ENCODE measurements around the gene KSR1.

The KSR1 gene

DNA sequence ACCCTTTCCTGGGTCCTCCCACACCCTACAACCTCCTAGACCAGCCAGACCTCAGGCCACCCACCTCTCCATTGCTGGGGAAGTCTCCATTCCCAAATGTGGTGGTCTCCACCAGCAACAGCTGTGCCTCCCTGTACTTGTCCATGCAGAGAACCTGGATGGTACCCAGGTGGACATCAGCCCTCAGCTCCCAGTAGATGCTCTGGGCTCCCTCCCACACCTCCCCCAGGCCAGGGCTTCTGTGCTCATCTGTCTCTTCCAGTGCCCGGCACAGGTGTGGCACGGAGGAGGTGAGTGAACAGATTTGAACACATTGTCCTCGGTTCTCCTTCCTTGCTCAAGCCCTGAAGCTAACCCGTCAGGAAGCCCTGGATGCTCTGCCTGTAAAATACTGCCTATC is 209.3 kb downstream of the KSR1 start:
- TF ChIP-seq TAF1 (IDR thresholded peaks at IDR 0.05; ENCODE audit: low read depth) (no peak), EGR1 (IDR thresholded peaks at IDR 0.05) (no peak), EP300 (IDR thresholded peaks at IDR 0.05; ENCODE audit: borderline replicate concordance) (no peak), ZBTB7A (IDR thresholded peaks at IDR 0.05; ENCODE audit: low read depth) (no peak), YY1 (IDR thresholded peaks at IDR 0.05; ENCODE audit: low read depth) (no peak), RAD21 (IDR thresholded peaks at IDR 0.05; ENCODE audit: low read depth) (no peak), TCF12 (IDR thresholded peaks at IDR 0.05; ENCODE audit: low read depth) (no peak), TEAD4 (IDR thresholded peaks at IDR 0.05) (no peak), CEBPB (IDR thresholded peaks at IDR 0.05) (no peak), USF1 (IDR thresholded peaks at IDR 0.05) (no peak), REST (IDR thresholded peaks at IDR 0.05; ENCODE audit: low read depth) (no peak), NFIC (IDR thresholded peaks at IDR 0.05) (no peak), FOXM1 (IDR thresholded peaks at IDR 0.05; ENCODE audit: borderline replicate concordance, low read depth) (no peak), CREB1 (IDR thresholded peaks at IDR 0.05; ENCODE audit: low read depth) (no peak)
- TF ChIP-seq, protein P1, sequence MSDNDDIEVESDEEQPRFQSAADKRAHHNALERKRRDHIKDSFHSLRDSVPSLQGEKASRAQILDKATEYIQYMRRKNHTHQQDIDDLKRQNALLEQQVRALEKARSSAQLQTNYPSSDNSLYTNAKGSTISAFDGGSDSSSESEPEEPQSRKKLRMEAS (IDR thresholded peaks at IDR 0.05), result no peak

DNA sequence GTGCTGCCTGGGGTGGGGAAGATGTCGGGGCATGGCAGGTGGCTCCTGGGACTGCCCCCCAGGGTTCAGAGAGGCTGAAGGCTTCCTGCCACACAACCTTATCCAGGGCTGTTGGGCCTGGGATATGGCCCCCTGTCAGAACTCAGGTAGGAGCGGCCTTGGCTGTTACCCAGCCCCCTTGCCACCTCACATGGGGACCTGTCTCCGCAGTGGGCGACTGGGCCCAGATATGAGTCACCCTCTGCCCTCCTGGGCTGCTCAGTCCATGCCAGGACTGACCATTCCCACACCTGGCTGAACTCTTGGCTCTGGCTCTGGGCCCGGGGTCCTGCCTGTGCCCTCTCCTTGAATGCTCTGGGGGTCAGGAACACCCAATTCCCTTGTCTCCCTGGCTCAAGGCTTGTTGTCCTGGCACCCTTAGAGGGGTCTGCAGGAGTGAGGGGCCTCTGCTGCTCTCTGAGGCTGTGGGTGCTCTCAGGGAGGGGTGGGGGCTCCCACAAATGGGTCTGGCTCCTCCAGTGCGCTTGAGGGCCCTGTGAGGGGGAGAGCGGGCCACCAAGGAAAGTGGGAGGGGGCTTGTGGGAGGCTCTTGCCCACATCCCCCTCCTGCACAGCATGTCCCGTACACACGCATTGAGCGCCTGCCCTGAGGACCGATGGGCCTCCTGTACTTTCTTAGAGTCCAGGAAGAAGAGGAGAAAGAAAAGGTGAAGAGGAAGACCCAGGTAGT is 210.7 kb downstream of the KSR1 start:
- TF ChIP-seq YY1 (IDR thresholded peaks at IDR 0.05; ENCODE audit: low read depth), result no peak
- TF ChIP-seq, protein P1 (IDR thresholded peaks at IDR 0.05), result no peak
- no peak for TF ChIP-seq TCF12 (IDR thresholded peaks at IDR 0.05; ENCODE audit: low read depth)
- TF ChIP-seq FOXM1 (IDR thresholded peaks at IDR 0.05; ENCODE audit: borderline replicate concordance, low read depth), result no peak
- TF ChIP-seq TEAD4 (IDR thresholded peaks at IDR 0.05), result no peak
- no peak for TF ChIP-seq TAF1 (IDR thresholded peaks at IDR 0.05; ENCODE audit: low read depth)
- TF ChIP-seq RAD21 (IDR thresholded peaks at IDR 0.05; ENCODE audit: low read depth), result no peak
- TF ChIP-seq EP300 (IDR thresholded peaks at IDR 0.05; ENCODE audit: borderline replicate concordance), result no peak
- TF ChIP-seq EGR1 (IDR thresholded peaks at IDR 0.05), result no peak
- TF ChIP-seq REST (IDR thresholded peaks at IDR 0.05; ENCODE audit: low read depth), result no peak

GRCh38 chr17:27667656-27668487 is 211.6 kb downstream of the KSR1 start:
- TF ChIP-seq NFIC (IDR thresholded peaks at IDR 0.05), result no peak
- TF ChIP-seq RAD21 (IDR thresholded peaks at IDR 0.05; ENCODE audit: low read depth), result no peak
- no peak for TF ChIP-seq YY1 (IDR thresholded peaks at IDR 0.05; ENCODE audit: low read depth)
- no peak for TF ChIP-seq EP300 (IDR thresholded peaks at IDR 0.05; ENCODE audit: borderline replicate concordance)
- no peak for TF ChIP-seq TCF12 (IDR thresholded peaks at IDR 0.05; ENCODE audit: low read depth)
- TF ChIP-seq FOXM1 (IDR thresholded peaks at IDR 0.05; ENCODE audit: borderline replicate concordance, low read depth), result no peak

DNA sequence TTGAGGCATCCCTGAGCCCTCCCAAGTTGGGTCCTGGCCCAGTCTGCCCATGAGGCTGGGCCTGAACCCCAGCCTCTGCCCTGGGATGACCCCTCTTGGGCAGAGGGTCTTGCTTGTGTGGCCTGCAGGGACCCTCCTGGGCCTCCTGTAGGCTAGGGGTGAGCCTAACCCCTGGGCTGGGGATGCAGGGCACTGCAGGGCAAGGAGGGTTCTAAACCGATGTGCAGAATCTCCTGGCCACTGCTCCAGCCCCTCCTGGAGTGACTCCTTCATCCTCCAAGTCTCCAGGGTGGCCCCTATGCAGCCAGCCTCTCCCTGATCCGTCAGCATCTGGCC is 212.2 kb downstream of the KSR1 start:
- TF ChIP-seq NFIC (IDR thresholded peaks at IDR 0.05) (no peak), RAD21 (IDR thresholded peaks at IDR 0.05; ENCODE audit: low read depth) (no peak), TAF1 (IDR thresholded peaks at IDR 0.05; ENCODE audit: low read depth) (no peak), TEAD4 (IDR thresholded peaks at IDR 0.05) (no peak), ZBTB7A (IDR thresholded peaks at IDR 0.05; ENCODE audit: low read depth) (no peak), FOXM1 (IDR thresholded peaks at IDR 0.05; ENCODE audit: borderline replicate concordance, low read depth) (no peak), TCF12 (IDR thresholded peaks at IDR 0.05; ENCODE audit: low read depth) (no peak), CREB1 (IDR thresholded peaks at IDR 0.05; ENCODE audit: low read depth) (no peak), EGR1 (IDR thresholded peaks at IDR 0.05) (no peak), CEBPB (IDR thresholded peaks at IDR 0.05) (no peak), USF1 (IDR thresholded peaks at IDR 0.05) (no peak), REST (IDR thresholded peaks at IDR 0.05; ENCODE audit: low read depth) (no peak), EP300 (IDR thresholded peaks at IDR 0.05; ENCODE audit: borderline replicate concordance) (no peak), YY1 (IDR thresholded peaks at IDR 0.05; ENCODE audit: low read depth) (no peak)
- TF ChIP-seq, protein P1 (IDR thresholded peaks at IDR 0.05), result no peak
